ENCODE data around the gene ZBTB7C. TPM values are rescaled to one million over a fixed set of nuclear protein-coding genes. Genes with fewer than 3 reads are reported as not detected.

ZBTB7C gene
- total and polyA plus RNA-seq, 2 of the 8 experiments (the other 6 are each of a cell fraction or from before 2014, with no cell fraction given): 0.15 to 0.45 TPM

DNA sequence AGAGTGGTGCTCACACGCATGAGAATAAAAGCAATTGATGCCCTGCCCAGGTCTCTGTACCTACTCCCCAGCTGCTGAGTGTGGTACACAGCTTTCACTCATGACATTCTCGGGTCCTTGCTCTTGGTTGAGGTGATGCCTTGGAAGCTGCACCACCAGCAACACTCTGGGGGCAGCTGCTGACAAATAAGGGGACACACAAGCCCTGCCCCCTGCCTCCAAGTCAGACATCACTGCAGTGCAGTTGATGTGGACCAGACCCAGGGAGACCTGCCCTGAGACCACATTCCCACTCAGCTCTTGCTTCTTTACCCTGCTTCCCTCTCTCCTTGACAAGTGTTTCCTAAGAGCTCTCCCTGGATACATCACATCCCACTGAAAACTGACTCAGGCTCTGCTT is 225.6 kb downstream of the ZBTB7C start (continued):
- TF ChIP-seq RXRA (IDR thresholded peaks at IDR 0.05; ENCODE audit: insufficient read depth, low read depth, low read length): no peak
- no peak for TF ChIP-seq MAFK (IDR thresholded peaks at IDR 0.05; ENCODE audit: low read depth, low read length)
- TF ChIP-seq, protein P1, sequence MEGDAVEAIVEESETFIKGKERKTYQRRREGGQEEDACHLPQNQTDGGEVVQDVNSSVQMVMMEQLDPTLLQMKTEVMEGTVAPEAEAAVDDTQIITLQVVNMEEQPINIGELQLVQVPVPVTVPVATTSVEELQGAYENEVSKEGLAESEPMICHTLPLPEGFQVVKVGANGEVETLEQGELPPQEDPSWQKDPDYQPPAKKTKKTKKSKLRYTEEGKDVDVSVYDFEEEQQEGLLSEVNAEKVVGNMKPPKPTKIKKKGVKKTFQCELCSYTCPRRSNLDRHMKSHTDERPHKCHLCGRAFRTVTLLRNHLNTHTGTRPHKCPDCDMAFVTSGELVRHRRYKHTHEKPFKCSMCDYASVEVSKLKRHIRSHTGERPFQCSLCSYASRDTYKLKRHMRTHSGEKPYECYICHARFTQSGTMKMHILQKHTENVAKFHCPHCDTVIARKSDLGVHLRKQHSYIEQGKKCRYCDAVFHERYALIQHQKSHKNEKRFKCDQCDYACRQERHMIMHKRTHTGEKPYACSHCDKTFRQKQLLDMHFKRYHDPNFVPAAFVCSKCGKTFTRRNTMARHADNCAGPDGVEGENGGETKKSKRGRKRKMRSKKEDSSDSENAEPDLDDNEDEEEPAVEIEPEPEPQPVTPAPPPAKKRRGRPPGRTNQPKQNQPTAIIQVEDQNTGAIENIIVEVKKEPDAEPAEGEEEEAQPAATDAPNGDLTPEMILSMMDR (IDR thresholded peaks at IDR 0.05; ENCODE audit: control extremely low read depth in 1 of 3, insufficient read depth in 1 of 3, low read depth in 1 of 3, low read length in 3 of 3): no peak
